ENCODE data around the gene RUNX1.

Gene RUNX1

DNA sequence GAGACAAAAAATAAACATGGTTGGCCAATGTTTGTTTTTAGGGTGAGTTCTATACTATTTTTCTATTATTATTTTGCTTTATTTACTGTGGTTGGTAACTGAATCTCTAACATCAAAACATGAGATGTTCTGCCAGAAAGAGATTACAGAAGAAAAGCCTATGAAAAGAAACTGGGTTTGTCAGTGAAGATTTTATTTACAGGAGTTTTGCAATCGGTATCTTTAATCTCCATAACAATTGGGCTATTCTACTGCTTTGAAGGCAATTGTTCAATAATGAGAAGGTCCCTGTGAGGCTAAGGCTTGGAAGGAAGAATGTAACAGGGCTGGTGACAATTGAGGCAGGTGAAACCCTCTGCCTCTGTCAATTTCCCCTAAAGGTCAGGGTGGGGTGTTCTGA is 224.8 kb downstream of the RUNX1 start:
- DNase-seq: no peak
- no peaks in the 10 kb centered on the region for H3K36me3 ChIP-seq
- H3K27me3 ChIP-seq (ENCODE audit: insufficient read depth, low read depth, severe bottlenecking): peaks cover 97% of the 10 kb centered on the region
- no peak for TF ChIP-seq CTCF (IDR thresholded peaks at IDR 0.05; ENCODE audit: low read depth, low read length)
- peaks cover 3% of the 10 kb centered on the region for H3K9me3 ChIP-seq (ENCODE audit: severe bottlenecking)
- no peak overlapping the region for H3K4me3 ChIP-seq (ENCODE audit: low read depth, low read length)
- H3K27ac ChIP-seq: no peak overlapping the region

DNA sequence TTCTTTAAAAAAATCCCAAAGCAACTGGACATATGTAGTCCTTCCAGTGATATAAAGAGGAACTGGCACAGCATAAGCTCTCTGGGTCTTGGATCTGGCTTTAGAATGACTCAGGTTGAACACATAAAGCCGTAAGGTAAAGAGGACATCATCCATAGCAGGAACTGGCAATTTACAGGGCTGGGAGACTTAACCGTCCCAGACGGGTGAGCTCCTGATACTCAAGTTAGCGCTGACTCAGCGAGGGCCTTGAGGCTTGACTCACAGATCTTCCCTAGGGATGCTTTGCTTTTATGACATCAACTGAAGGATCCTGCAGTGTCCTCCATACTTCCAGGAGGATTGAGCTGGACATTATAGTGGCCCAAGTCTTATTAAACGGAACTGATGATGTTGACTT is 226.2 kb downstream of the RUNX1 start:
- no peak overlapping the region for H3K4me3 ChIP-seq (ENCODE audit: low read depth, low read length)
- no peak for DNase-seq
- H3K27ac ChIP-seq: no peak overlapping the region
- H3K9me3 ChIP-seq (ENCODE audit: severe bottlenecking): peaks cover 3% of the 10 kb centered on the region
- no peaks in the 10 kb centered on the region for H3K36me3 ChIP-seq
- H3K27me3 ChIP-seq (ENCODE audit: insufficient read depth, low read depth, severe bottlenecking): peaks cover 97% of the 10 kb centered on the region
- TF ChIP-seq CTCF (IDR thresholded peaks at IDR 0.05; ENCODE audit: low read depth, low read length): no peak

DNA sequence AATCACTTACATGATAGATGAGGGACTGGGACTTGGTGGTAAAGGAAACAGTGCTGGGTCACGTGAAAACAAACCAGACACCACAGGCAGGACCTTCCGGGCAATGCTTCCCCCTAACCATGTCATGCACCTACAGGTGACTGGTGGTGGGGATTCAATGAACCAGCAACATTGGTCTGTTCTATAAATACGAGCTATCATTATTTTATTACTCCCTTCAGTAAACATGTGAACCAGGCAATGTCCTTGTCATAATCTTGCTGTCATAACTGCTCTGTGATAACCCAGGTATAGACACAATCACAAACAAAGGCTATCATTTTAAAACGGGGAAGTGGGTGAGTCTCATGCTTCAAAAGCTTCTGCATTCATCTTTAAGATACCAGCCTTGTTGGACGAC is 226.9 kb downstream of the RUNX1 start:
- no peak for TF ChIP-seq CTCF (IDR thresholded peaks at IDR 0.05; ENCODE audit: low read depth, low read length)
- DNase-seq: no peak
- Histone ChIP-seq H3K27ac (no peak overlapping the region), H3K36me3 (no peaks in the 10 kb centered on the region), H3K9me3 (ENCODE audit: severe bottlenecking) (peaks cover 3% of the 10 kb centered on the region), H3K27me3 (ENCODE audit: insufficient read depth, low read depth, severe bottlenecking) (peaks cover 97% of the 10 kb centered on the region), H3K4me3 (ENCODE audit: low read depth, low read length) (no peak overlapping the region)

GRCh38 chr21:34821717-34822116 is 227.4 kb downstream of the RUNX1 start:
- no peaks in the 10 kb centered on the region for H3K36me3 ChIP-seq
- H3K9me3 ChIP-seq (ENCODE audit: severe bottlenecking): peaks cover 3% of the 10 kb centered on the region
- H3K27ac ChIP-seq: no peak overlapping the region
- H3K27me3 ChIP-seq (ENCODE audit: insufficient read depth, low read depth, severe bottlenecking): peaks cover 97% of the 10 kb centered on the region
- DNase-seq: no peak
- no peak overlapping the region for H3K4me3 ChIP-seq (ENCODE audit: low read depth, low read length)
- no peak for TF ChIP-seq CTCF (IDR thresholded peaks at IDR 0.05; ENCODE audit: low read depth, low read length)

GRCh38 chr21:34820051-34820450 is 229.1 kb downstream of the RUNX1 start:
- H3K27ac ChIP-seq: no peak overlapping the region
- no peak for TF ChIP-seq CTCF (IDR thresholded peaks at IDR 0.05; ENCODE audit: low read depth, low read length)

DNA sequence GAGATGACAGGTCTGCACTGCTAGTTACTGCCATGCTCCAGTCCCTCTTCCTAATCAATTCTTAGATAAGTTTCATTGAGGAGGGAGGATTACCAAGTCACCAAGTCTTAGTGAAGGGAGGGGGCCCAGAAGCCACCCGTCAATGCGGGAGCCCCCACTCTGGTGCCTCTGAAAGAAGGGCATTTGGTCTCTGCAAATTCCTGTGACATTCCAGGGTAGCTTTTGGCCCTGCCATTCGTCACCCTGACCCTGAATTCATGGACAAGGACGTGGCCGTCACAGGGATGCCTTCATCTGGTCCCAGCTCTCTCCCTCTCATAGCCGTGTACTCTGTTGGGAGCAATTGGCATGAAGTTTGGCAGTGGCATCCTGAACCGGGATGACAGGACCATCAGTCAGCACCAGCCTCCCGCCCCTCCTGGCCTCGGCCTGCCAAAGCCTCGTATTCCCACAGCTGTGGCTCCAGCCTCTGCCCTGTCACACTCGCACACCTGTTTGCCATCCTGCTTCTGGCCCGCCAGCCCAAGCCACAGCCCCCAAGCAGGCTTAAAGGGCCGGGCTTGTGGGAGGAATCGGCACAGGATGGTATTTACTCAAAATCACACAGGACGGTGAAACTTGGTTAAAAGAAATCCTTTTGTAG is 229.6 kb downstream of the RUNX1 start:
- Histone ChIP-seq H3K27ac (no peak overlapping the region), H3K9me3 (ENCODE audit: severe bottlenecking) (peaks cover 3% of the 10 kb centered on the region), H3K4me3 (ENCODE audit: low read depth, low read length) (no peak overlapping the region), H3K36me3 (no peaks in the 10 kb centered on the region), H3K27me3 (ENCODE audit: insufficient read depth, low read depth, severe bottlenecking) (peaks cover 100% of the 10 kb centered on the region)
- no peak for DNase-seq
- TF ChIP-seq CTCF (IDR thresholded peaks at IDR 0.05; ENCODE audit: low read depth, low read length): no peak

More at GRCh38 chr21:34820051-34820450, 229.1 kb downstream of the RUNX1 start:
- peaks cover 100% of the 10 kb centered on the region for H3K27me3 ChIP-seq (ENCODE audit: insufficient read depth, low read depth, severe bottlenecking)
- H3K4me3 ChIP-seq (ENCODE audit: low read depth, low read length): no peak overlapping the region
- H3K36me3 ChIP-seq: no peaks in the 10 kb centered on the region
- DNase-seq: no peak
- peaks cover 3% of the 10 kb centered on the region for H3K9me3 ChIP-seq (ENCODE audit: severe bottlenecking)
